ENCODE results near the gene PEPD.

- TF ChIP-seq GATA2 (IDR thresholded peaks at IDR 0.05; ENCODE audit: low read depth, low read length) (no peak), GATA3 (IDR thresholded peaks at IDR 0.05; ENCODE audit: low read depth, low read length) (no peak)
These were observed 145.8 kb downstream of the PEPD start for GRCh38 chr19:33375837-33376159.

All from SH-SY5Y (cell line).